H1 (cell line): ENCODE measurements around the gene RMND5A. TPM values are rescaled to one million over a fixed set of nuclear protein-coding genes. Genes with fewer than 3 reads are reported as not detected.

Experiments used
- BRCA1 ChIP-seq: IDR thresholded peaks from 2 replicates; pipeline ENCODE4 v1.6.1; 2012; ENCODE audit warnings: low read depth, low read length, improper control_type of control experiment
- CBX5 ChIP-seq: fragments of 300-800, 300-1000 bp; sonication (generic); IDR thresholded peaks from 2 replicates; pipeline ENCODE4 v1.7.1; 2016; ENCODE audit warnings: antibody characterized with exemption, low read length, low read depth
- GABPA ChIP-seq: IDR thresholded peaks from 2 replicates; pipeline ENCODE4 v1.6.1; 2011; ENCODE audit warnings: mild to moderate bottlenecking, low read length, moderate library complexity, borderline replicate concordance; ENCODE audit not compliant: insufficient read depth
- KDM5A ChIP-seq: fragments of 200-600 bp; IDR thresholded peaks from 2 replicates; pipeline ENCODE4 v1.7.1; 2012; ENCODE audit warnings: mild to moderate bottlenecking, low read length, inconsistent platforms, mixed read lengths
- NANOG ChIP-seq: IDR thresholded peaks from 2 replicates; pipeline ENCODE4 v1.6.1; 2011; ENCODE audit warnings: low read length, low read depth, mild to moderate bottlenecking, inconsistent platforms; ENCODE audit not compliant: insufficient read depth, poor library complexity, severe bottlenecking
- PHF8 ChIP-seq: fragments of 200-600 bp; sonication (generic); conservative IDR thresholded peaks from 2 replicates; pipeline ENCODE4 v1.7.1; 2012; ENCODE audit warnings: low read depth, mild to moderate bottlenecking, inconsistent platforms, low read length, moderate library complexity
- POLR2AphosphoS5 ChIP-seq: IDR thresholded peaks from 2 replicates; pipeline ENCODE4 v1.6.1; 2011; ENCODE audit warnings: low read depth, low read length
- RFX5 ChIP-seq: IDR thresholded peaks from 2 replicates; pipeline ENCODE4 v1.6.1; 2011; ENCODE audit warnings: low read depth, low read length, improper control_type of control experiment, borderline replicate concordance
- SIX5 ChIP-seq: IDR thresholded peaks from 2 replicates; pipeline ENCODE4 v1.6.1; 2011; ENCODE audit warnings: mild to moderate bottlenecking, low read depth, low read length
- SUZ12 ChIP-seq: fragments of 200-600 bp; sonication (generic); IDR thresholded peaks from 2 replicates; pipeline ENCODE4 v1.6.1; 2012; ENCODE audit warnings: mild to moderate bottlenecking, inconsistent platforms, low read length, moderate library complexity, mixed read lengths
- TCF12 ChIP-seq: IDR thresholded peaks from 2 replicates; pipeline ENCODE4 v1.6.1; 2011; ENCODE audit warnings: low read depth, mild to moderate bottlenecking, low read length
- polyA plus RNA-seq, 7 experiments: library from polyadenylated mRNA; depleted of rRNA in 3 of 7; stranded (reverse) in 5 of 7; unstranded in 2 of 7; fragments of >200 nt in 5 of 7; fragments of 200-250 nt in 2 of 7; gene quantifications; 1 replicate in 5 of 7; 2 replicates in 1 of 7; 4 replicates in 1 of 7; pipeline versions ENCODE4 v1.2.1 to v1.2.3, GENCODE V29; 2011 to 2013; ENCODE audit warnings: missing spikeins in 2 of 7, mixed read lengths in 2 of 7
- total RNA-seq: library from RNA; stranded (reverse); fragmentation: NEBNext Ultra II Directional; extraction: Animal tissue kit (Norgen Biotek cat#: 25700); gene quantifications from 2 replicates; pipeline ENCODE4 v1.2.1, GENCODE V29; 2021
- TF ChIP-seq, protein P1 (sequence below): fragments of 300-600 bp; sonication (generic); IDR thresholded peaks from 2 replicates; pipeline ENCODE4 v1.7.1; 2012; ENCODE audit warnings: low read length, moderate library complexity, mild to moderate bottlenecking, inconsistent platforms; ENCODE audit not compliant: insufficient replicate concordance

RMND5A gene
- total and polyA plus RNA-seq, 2 of the 8 experiments (the other 6 are each of a cell fraction or from before 2014, with no cell fraction given): 21.0 to 66.2 TPM

GRCh38 chr2:86821842-86822241 lies 101.8 kb downstream of the RMND5A start (continued):
- TF ChIP-seq, protein P1, sequence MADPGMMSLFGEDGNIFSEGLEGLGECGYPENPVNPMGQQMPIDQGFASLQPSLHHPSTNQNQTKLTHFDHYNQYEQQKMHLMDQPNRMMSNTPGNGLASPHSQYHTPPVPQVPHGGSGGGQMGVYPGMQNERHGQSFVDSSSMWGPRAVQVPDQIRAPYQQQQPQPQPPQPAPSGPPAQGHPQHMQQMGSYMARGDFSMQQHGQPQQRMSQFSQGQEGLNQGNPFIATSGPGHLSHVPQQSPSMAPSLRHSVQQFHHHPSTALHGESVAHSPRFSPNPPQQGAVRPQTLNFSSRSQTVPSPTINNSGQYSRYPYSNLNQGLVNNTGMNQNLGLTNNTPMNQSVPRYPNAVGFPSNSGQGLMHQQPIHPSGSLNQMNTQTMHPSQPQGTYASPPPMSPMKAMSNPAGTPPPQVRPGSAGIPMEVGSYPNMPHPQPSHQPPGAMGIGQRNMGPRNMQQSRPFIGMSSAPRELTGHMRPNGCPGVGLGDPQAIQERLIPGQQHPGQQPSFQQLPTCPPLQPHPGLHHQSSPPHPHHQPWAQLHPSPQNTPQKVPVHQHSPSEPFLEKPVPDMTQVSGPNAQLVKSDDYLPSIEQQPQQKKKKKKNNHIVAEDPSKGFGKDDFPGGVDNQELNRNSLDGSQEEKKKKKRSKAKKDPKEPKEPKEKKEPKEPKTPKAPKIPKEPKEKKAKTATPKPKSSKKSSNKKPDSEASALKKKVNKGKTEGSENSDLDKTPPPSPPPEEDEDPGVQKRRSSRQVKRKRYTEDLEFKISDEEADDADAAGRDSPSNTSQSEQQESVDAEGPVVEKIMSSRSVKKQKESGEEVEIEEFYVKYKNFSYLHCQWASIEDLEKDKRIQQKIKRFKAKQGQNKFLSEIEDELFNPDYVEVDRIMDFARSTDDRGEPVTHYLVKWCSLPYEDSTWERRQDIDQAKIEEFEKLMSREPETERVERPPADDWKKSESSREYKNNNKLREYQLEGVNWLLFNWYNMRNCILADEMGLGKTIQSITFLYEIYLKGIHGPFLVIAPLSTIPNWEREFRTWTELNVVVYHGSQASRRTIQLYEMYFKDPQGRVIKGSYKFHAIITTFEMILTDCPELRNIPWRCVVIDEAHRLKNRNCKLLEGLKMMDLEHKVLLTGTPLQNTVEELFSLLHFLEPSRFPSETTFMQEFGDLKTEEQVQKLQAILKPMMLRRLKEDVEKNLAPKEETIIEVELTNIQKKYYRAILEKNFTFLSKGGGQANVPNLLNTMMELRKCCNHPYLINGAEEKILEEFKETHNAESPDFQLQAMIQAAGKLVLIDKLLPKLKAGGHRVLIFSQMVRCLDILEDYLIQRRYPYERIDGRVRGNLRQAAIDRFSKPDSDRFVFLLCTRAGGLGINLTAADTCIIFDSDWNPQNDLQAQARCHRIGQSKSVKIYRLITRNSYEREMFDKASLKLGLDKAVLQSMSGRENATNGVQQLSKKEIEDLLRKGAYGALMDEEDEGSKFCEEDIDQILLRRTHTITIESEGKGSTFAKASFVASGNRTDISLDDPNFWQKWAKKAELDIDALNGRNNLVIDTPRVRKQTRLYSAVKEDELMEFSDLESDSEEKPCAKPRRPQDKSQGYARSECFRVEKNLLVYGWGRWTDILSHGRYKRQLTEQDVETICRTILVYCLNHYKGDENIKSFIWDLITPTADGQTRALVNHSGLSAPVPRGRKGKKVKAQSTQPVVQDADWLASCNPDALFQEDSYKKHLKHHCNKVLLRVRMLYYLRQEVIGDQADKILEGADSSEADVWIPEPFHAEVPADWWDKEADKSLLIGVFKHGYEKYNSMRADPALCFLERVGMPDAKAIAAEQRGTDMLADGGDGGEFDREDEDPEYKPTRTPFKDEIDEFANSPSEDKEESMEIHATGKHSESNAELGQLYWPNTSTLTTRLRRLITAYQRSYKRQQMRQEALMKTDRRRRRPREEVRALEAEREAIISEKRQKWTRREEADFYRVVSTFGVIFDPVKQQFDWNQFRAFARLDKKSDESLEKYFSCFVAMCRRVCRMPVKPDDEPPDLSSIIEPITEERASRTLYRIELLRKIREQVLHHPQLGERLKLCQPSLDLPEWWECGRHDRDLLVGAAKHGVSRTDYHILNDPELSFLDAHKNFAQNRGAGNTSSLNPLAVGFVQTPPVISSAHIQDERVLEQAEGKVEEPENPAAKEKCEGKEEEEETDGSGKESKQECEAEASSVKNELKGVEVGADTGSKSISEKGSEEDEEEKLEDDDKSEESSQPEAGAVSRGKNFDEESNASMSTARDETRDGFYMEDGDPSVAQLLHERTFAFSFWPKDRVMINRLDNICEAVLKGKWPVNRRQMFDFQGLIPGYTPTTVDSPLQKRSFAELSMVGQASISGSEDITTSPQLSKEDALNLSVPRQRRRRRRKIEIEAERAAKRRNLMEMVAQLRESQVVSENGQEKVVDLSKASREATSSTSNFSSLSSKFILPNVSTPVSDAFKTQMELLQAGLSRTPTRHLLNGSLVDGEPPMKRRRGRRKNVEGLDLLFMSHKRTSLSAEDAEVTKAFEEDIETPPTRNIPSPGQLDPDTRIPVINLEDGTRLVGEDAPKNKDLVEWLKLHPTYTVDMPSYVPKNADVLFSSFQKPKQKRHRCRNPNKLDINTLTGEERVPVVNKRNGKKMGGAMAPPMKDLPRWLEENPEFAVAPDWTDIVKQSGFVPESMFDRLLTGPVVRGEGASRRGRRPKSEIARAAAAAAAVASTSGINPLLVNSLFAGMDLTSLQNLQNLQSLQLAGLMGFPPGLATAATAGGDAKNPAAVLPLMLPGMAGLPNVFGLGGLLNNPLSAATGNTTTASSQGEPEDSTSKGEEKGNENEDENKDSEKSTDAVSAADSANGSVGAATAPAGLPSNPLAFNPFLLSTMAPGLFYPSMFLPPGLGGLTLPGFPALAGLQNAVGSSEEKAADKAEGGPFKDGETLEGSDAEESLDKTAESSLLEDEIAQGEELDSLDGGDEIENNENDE: no peak
- TF ChIP-seq TCF12: no peak
- no peak for TF ChIP-seq CBX5
- no peak for TF ChIP-seq BRCA1
- TF ChIP-seq NANOG: no peak
- no peak for TF ChIP-seq KDM5A
- no peak for TF ChIP-seq PHF8
- no peak for TF ChIP-seq RFX5
- no peak for TF ChIP-seq POLR2AphosphoS5
- no peak for TF ChIP-seq SIX5
- no peak for TF ChIP-seq GABPA
- no peak for TF ChIP-seq SUZ12
- TF ChIP-seq, all 59 proteins: peak for 0
